ENCODE measurements around the gene MREG. TPM values are rescaled to one million over a fixed set of nuclear protein-coding genes. Genes with fewer than 3 reads are reported as not detected.

MREG gene
- total RNA-seq, 1 experiment from 2014 or later = 16.9 TPM

DNA sequence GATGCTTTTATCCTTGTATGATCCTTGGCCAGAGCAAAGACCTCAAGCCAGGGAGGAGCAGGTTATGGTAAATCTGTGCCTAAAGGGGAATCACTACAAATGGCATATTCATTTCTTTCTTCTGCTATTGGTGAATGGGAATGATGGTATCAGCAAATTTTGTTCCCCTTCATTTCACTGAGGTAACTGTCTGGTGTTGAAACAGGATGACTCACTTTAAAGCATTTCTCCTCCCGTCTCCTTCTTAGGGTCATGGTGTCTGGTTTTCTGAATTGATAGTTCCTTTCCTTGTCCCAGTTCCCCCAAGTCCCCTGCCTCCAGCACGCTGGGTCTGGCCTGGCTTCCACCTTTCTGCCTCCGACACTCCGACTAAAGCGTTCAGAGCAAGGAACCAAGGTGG, 109.2 kb downstream of the MREG start:
- POLR2A ChIA-PET = no interaction called here

More for the DNA sequence above, 109.2 kb downstream of the MREG start:
- no peaks in the 10 kb centered on the region for H3K79me2 ChIP-seq (ENCODE audit: insufficient read depth, low read length)
- intact Hi-C loops (cut with micrococcal nuclease) = no loop called here
- no peaks in the 10 kb centered on the region for H3K9me3 ChIP-seq (ENCODE audit: control insufficient read depth in 1 of 2, insufficient read depth in 1 of 2, low read depth in 1 of 2, low read length in 2 of 2)
- no peak for DNase-seq (ENCODE audit: low read depth, low spot score)
- no peak for ATAC-seq
- RAD21 ChIA-PET (ENCODE audit: low non-redundant PET in 1 of 2, low total read pairs in 2 of 2, uncharacterized antibody in 2 of 2, unreplicated experiment in 2 of 2) = no interaction called here
- H3K9ac ChIP-seq (ENCODE audit: low read length) = no peak overlapping the region
- no peak overlapping the region for H2AFZ ChIP-seq (ENCODE audit: low read depth, low read length, poor library complexity, severe bottlenecking)
- H3K4me3 ChIP-seq (replicated peaks in 1 of 2; ENCODE audit: low read depth in 1 of 2, low read length in 2 of 2) = no peak overlapping the region
- H3K4me2 ChIP-seq (ENCODE audit: low read length) = no peak overlapping the region
- no TSS peak for BruUV-seq (replicated peaks)
- H4K20me1 ChIP-seq (ENCODE audit: insufficient read depth) = no peaks in the 10 kb centered on the region
- H3K36me3 ChIP-seq (ENCODE audit: control insufficient read depth in 1 of 2, insufficient read depth in 2 of 2, low read length in 2 of 2) = no peaks in the 10 kb centered on the region
- H3K27me3 ChIP-seq (ENCODE audit: insufficient read depth, low read length) = no peaks in the 10 kb centered on the region
- H3K9me2 ChIP-seq (ENCODE audit: insufficient read depth) = no peaks in the 10 kb centered on the region
- no peaks in the 10 kb centered on the region for H3K4me1 ChIP-seq (ENCODE audit: control insufficient read depth in 1 of 2, insufficient read depth in 2 of 2, low read length in 2 of 2)
- TF ChIP-seq JUND (IDR thresholded peaks at IDR 0.05) (no peak), POLR2A (IDR thresholded peaks at IDR 0.05; ENCODE audit: borderline replicate concordance, extremely low read depth, insufficient read depth, insufficient read length) (no peak), RAD21 (IDR thresholded peaks at IDR 0.05; ENCODE audit: low read depth) (no peak), SRF (IDR thresholded peaks at IDR 0.05; ENCODE audit: low read depth) (no peak), CBX3 (IDR thresholded peaks at IDR 0.05; ENCODE audit: low read depth) (no peak), CTCF (IDR thresholded peaks at IDR 0.05 in 2 of 3, conservative IDR thresholded peaks at IDR 0.05 in 1 of 3; ENCODE audit: borderline replicate concordance in 1 of 3, insufficient read depth in 1 of 3, low read depth in 2 of 3, low read length in 2 of 3) (no peak), ZFX (IDR thresholded peaks at IDR 0.05) (no peak), YY1 (IDR thresholded peaks at IDR 0.05; ENCODE audit: extremely low read depth, insufficient replicate concordance, low read depth, low read length) (no peak), POLR2AphosphoS5 (IDR thresholded peaks at IDR 0.05; ENCODE audit: low read depth, low read length) (no peak), SIN3A (IDR thresholded peaks at IDR 0.05; ENCODE audit: low read depth) (no peak), TCF7L2 (IDR thresholded peaks at IDR 0.05; ENCODE audit: borderline replicate concordance, extremely low read depth, insufficient read depth, insufficient read length) (no peak), ZNF274 (IDR thresholded peaks at IDR 0.05; ENCODE audit: low read depth, low read length) (no peak), EGR1 (IDR thresholded peaks at IDR 0.05; ENCODE audit: low read depth) (no peak), EZH2 (IDR thresholded peaks at IDR 0.05) (no peak), CEBPB (IDR thresholded peaks at IDR 0.05; ENCODE audit: low read depth) (no peak), MAX (IDR thresholded peaks at IDR 0.05) (no peak), REST (IDR thresholded peaks at IDR 0.05; ENCODE audit: low read depth) (no peak), ELF1 (IDR thresholded peaks at IDR 0.05; ENCODE audit: borderline replicate concordance, low read depth) (no peak)
- TF ChIP-seq, protein P1, sequence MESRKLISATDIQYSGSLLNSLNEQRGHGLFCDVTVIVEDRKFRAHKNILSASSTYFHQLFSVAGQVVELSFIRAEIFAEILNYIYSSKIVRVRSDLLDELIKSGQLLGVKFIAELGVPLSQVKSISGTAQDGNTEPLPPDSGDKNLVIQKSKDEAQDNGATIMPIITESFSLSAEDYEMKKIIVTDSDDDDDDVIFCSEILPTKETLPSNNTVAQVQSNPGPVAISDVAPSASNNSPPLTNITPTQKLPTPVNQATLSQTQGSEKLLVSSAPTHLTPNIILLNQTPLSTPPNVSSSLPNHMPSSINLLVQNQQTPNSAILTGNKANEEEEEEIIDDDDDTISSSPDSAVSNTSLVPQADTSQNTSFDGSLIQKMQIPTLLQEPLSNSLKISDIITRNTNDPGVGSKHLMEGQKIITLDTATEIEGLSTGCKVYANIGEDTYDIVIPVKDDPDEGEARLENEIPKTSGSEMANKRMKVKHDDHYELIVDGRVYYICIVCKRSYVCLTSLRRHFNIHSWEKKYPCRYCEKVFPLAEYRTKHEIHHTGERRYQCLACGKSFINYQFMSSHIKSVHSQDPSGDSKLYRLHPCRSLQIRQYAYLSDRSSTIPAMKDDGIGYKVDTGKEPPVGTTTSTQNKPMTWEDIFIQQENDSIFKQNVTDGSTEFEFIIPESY (IDR thresholded peaks at IDR 0.05; ENCODE audit: extremely low read depth, insufficient replicate concordance, low read length) = no peak
- CTCF ChIA-PET = no interaction called here
- H3K27ac ChIP-seq (ENCODE audit: low read depth, low read length) = no peak overlapping the region

All from HCT116 (cell line).